OCI-LY1 (cell line): ENCODE data around the gene USP6NL.
"Not testable (repeated sequence)": the region's sequence is repeated elsewhere in the genome, so short reads cannot be mapped to it uniquely, and the experiment has no call there.

Source experiments
- CTCF ChIP-seq: fragments of 200-600 bp; sonication (generic), shearing (Covaris generic); IDR thresholded peaks from 2 replicates; pipeline ENCODE4 v1.5.1; 2017; ENCODE audit warnings: mild to moderate bottlenecking, antibody characterized with exemption, low read length, moderate library complexity, mixed read lengths
- EZH2 ChIP-seq: fragments of 200-600 bp; sonication (generic), shearing (Covaris generic); IDR thresholded peaks from 2 replicates; pipeline ENCODE4 v1.8.0; 2017; ENCODE audit warnings: borderline replicate concordance, mixed run types, mild to moderate bottlenecking, antibody characterized with exemption, low read length, moderate library complexity, mixed read lengths

- not testable (repeated sequence) for TF ChIP-seq EZH2, CTCF
Measured at GRCh38 chr10:11436445-11436844, 175.0 kb downstream of the USP6NL start.
